AG09319 (cell line): ENCODE data around the gene VSIG10.

Experiments used
- DNase-seq: peaks from one replicate; pipeline ENCODE4 v3.0.0-alpha.2; 2010; ENCODE audit warnings: low read depth; ENCODE audit errors: extremely low read depth
- CTCF ChIP-seq: IDR thresholded peaks from 2 replicates; pipeline ENCODE4 v1.5.1; 2011; ENCODE audit warnings: low read depth, mild to moderate bottlenecking, inconsistent platforms, low read length, moderate library complexity

VSIG10 gene

GRCh38 chr12:118125743-118126118, 21.9 kb upstream of the VSIG10 start:
- no peak for TF ChIP-seq CTCF
- DNase-seq, result no peak

DNA sequence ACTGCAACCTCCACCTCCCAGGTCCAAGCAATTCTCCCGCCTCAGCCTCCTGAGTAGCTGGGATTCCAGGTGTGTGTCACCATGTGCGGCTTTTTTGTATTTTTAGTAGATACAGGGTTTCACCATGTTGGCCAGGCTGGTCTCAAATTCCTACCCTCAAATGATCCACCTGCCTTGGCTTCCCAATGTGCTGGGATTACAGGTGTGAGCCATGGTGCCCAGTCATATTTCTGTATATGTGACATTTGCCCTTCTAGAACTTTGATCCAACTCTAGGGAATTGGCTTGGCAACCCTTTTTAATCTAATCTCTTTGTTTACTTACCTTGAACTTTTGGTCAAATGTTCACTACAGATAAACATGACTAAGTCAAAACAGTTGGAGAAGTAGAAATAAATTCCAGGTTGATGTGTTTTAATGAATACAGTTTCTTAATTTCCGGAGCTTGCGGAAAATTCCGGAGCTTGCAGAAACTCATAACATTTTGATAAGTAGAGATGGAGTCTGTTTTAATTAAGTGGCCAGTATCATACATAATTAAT, 20.6 kb upstream of the VSIG10 start:
- TF ChIP-seq CTCF, result no peak
- DNase-seq, result no peak

DNA sequence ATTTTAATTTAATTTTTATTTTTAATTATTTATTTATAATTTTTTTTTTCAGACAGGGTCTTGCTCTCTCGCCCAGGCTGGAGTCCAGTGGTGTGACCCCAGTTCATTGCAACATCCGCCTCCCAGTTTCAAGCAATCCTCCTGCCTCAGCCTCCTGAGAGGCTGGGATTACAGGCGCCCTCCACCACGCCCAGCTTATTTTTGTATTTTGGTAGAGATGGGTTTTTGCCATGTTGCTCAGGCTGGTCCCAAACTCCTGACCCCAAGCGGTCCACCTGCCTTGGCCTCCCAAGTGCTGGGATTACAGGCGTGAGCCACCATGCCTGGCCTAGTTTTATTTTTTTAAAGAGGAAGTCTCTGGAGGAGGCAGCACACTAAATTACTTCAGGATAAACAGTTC, 18.5 kb upstream of the VSIG10 start:
- TF ChIP-seq CTCF, result no peak
- DNase-seq, result no peak

DNA sequence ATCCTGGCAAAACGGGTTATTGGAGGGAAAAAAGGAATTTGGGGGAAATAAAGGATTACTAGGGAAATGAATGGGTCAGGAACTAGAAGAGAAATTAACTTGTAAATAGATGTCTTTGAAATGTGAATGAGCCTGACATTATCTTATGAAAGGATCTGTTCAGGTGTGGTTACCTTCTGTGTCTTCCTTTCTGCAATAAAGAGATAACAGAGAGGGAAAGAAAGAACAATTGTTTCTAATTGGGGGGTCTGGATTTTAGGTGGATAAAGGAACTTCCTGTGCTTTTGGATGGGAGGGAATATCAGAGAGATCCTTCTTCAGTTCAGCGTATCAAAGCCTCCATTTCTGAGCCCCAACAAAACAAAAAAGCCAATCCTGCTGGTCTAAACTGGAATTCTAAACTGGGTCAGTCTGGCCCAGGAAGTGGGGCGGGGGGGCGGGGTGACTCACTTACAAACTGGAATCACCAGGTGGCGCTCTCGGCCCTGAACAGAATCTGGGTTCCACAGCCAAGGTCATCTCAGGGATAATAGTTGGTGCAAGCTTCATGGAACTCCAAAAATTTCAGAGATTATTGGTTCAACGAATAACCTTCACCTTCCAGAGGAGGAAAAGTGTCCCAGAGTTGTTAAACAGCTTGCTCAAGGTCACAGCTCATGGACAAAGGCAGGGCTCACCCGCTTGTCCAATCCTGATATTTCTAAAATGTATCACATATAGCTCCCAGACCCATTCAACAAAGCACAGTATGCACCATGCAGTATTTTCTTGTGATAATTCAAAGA, 17.0 kb upstream of the VSIG10 start:
- DNase-seq, result no peak
- peak; percentile 58 for TF ChIP-seq CTCF

DNA sequence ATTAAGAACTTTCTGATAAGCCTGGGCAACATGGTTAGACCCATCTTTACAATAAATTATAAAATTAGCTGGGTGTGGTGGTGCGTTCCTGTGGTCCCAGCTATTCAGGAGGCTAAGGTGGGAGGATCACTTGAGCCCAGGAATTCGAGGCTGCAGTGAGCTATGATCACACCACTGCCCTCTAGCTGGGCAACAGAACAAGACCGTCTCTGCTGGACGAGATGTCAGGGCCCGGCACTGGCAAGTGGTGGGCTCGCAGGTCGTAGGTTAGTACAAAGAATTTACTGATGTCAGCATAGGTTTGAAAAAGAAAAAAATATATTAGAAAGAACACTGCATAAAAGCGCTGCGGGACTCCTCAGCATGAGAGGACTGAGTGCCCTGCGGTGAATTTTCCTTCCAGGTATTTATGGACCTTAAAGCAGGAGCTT, 15.7 kb upstream of the VSIG10 start:
- no peak for DNase-seq
- no peak for TF ChIP-seq CTCF

GRCh38 chr12:118109088-118109487, 5.3 kb upstream of the VSIG10 start:
- no peak for DNase-seq
- no peak for TF ChIP-seq CTCF

- TF ChIP-seq CTCF, result no peak
- no peak for DNase-seq
Measured at GRCh38 chr12:118107694-118108093, 3.9 kb upstream of the VSIG10 start.
